IPS DF 6.9 (cell line): ENCODE data around the gene FNDC1.
A peak's percentile ranks its signal among the peaks of the same experiment; 100 is the strongest.

Experiments
- DNase-seq: peaks from one replicate; pipeline ENCODE4 v3.0.0-alpha.2; 2013; ENCODE audit warnings: low read depth, low spot score
- H3K27ac ChIP-seq: one replicate; pipeline ENCODE4 v1.5.1; 2013; ENCODE audit warnings: low read length, control low read depth
- H3K27me3 ChIP-seq: 2 replicates; pipeline ENCODE4 v1.6.1; 2013; ENCODE audit warnings: mild to moderate bottlenecking, low read length; ENCODE audit not compliant: control insufficient read depth, insufficient read depth
- H3K36me3 ChIP-seq: 2 replicates; pipeline ENCODE4 v1.6.1; 2013; ENCODE audit warnings: low read length; ENCODE audit not compliant: control insufficient read depth, insufficient read depth
- H3K4me1 ChIP-seq: 2 replicates; pipeline ENCODE4 v1.6.1; 2013; ENCODE audit warnings: low read length; ENCODE audit not compliant: control insufficient read depth, insufficient read depth
- H3K4me3 ChIP-seq: 2 replicates; pipeline ENCODE4 v1.5.1; 2013; ENCODE audit warnings: mild to moderate bottlenecking, low read length
- H3K9me3 ChIP-seq: 2 replicates; pipeline ENCODE4 v1.6.1; 2013; ENCODE audit warnings: low read length, inconsistent platforms; ENCODE audit not compliant: control insufficient read depth, insufficient read depth
- WGBS: extraction: QIAGEN DNeasy Blood & Tissue Kit; methylation state at CpG from one replicate; pipeline ENCODE4 v1.1.7; 2013; ENCODE audit warnings: mixed read lengths, missing lambda C conversion rate; ENCODE audit not compliant: insufficient read length, insufficient coverage; 5-methylcytosine and 5-hydroxymethylcytosine counted together

The FNDC1 gene

GRCh38 chr6:159203304-159204005 lies 34.3 kb downstream of the FNDC1 start:
- no peaks in the 10 kb centered on the region for H3K9me3 ChIP-seq
- no peak overlapping the region for H3K27ac ChIP-seq
- no CpG with 5 or more reads among the region's 9 CpGs for WGBS
- H3K36me3 ChIP-seq, result no peaks in the 10 kb centered on the region
- H3K4me3 ChIP-seq, result no peak overlapping the region
- DNase-seq, result no peak
- H3K27me3 ChIP-seq, result no peaks in the 10 kb centered on the region
- no peaks in the 10 kb centered on the region for H3K4me1 ChIP-seq

- Histone ChIP-seq H3K4me1 (no peaks in the 10 kb centered on the region), H3K4me3 (no peak overlapping the region), H3K27me3 (no peaks in the 10 kb centered on the region), H3K36me3 (no peaks in the 10 kb centered on the region), H3K9me3 (no peaks in the 10 kb centered on the region), H3K27ac (no peak overlapping the region)
- DNase-seq, result no peak
- WGBS, result no CpG with 5 or more reads among the region's 3 CpGs
Observed at GRCh38 chr6:159204605-159205004, 35.4 kb downstream of the FNDC1 start.

- Histone ChIP-seq H3K27ac (no peak overlapping the region), H3K9me3 (no peaks in the 10 kb centered on the region), H3K27me3 (no peaks in the 10 kb centered on the region), H3K4me3 (no peak overlapping the region), H3K36me3 (no peaks in the 10 kb centered on the region), H3K4me1 (no peaks in the 10 kb centered on the region)
- no peak for DNase-seq
- WGBS, result no CpG with 5 or more reads among the region's 4 CpGs
Observed at GRCh38 chr6:159212028-159212427, 42.8 kb downstream of the FNDC1 start.

- Histone ChIP-seq H3K36me3 (no peaks in the 10 kb centered on the region), H3K4me1 (no peaks in the 10 kb centered on the region), H3K9me3 (no peaks in the 10 kb centered on the region), H3K4me3 (no peak overlapping the region), H3K27ac (no peak overlapping the region), H3K27me3 (no peaks in the 10 kb centered on the region)
- no CpG with 5 or more reads among the region's 5 CpGs for WGBS
- no peak for DNase-seq
Observed at GRCh38 chr6:159212525-159213280, 43.5 kb downstream of the FNDC1 start.

GRCh38 chr6:159213405-159213804 lies 44.2 kb downstream of the FNDC1 start:
- DNase-seq, result no peak
- Histone ChIP-seq H3K27me3 (no peaks in the 10 kb centered on the region), H3K4me3 (no peak overlapping the region), H3K4me1 (no peaks in the 10 kb centered on the region), H3K9me3 (no peaks in the 10 kb centered on the region), H3K27ac (no peak overlapping the region), H3K36me3 (no peaks in the 10 kb centered on the region)
- WGBS, result no CpG with 5 or more reads among the region's 3 CpGs

GRCh38 chr6:159214281-159214680 lies 45.1 kb downstream of the FNDC1 start:
- no CpG with 5 or more reads among the region's 2 CpGs for WGBS
- H3K4me1 ChIP-seq, result no peaks in the 10 kb centered on the region

GRCh38 chr6:159217595-159218275 lies 48.5 kb downstream of the FNDC1 start:
- no peaks in the 10 kb centered on the region for H3K9me3 ChIP-seq
- no peak overlapping the region for H3K4me3 ChIP-seq
- peak; percentile 57 for DNase-seq
- H3K4me1 ChIP-seq, result 0 out of 2 replicates have a peak, but pooled peaks cover 2% of the 10 kb centered on the region
- no peaks in the 10 kb centered on the region for H3K27me3 ChIP-seq
- H3K36me3 ChIP-seq, result no peaks in the 10 kb centered on the region
- no peak overlapping the region for H3K27ac ChIP-seq
- WGBS, result no CpG with 5 or more reads among the region's 17 CpGs

More at GRCh38 chr6:159214281-159214680, 45.1 kb downstream of the FNDC1 start:
- no peaks in the 10 kb centered on the region for H3K36me3 ChIP-seq
- no peak overlapping the region for H3K27ac ChIP-seq
- no peaks in the 10 kb centered on the region for H3K9me3 ChIP-seq
- H3K4me3 ChIP-seq, result no peak overlapping the region
- no peak for DNase-seq
- H3K27me3 ChIP-seq, result no peaks in the 10 kb centered on the region

- no peak for DNase-seq
- no CpG with 5 or more reads among the region's 5 CpGs for WGBS
- Histone ChIP-seq H3K27ac (no peak overlapping the region), H3K4me3 (no peak overlapping the region), H3K4me1 (0 out of 2 replicates have a peak, but pooled peaks cover 2% of the 10 kb centered on the region), H3K27me3 (no peaks in the 10 kb centered on the region), H3K9me3 (no peaks in the 10 kb centered on the region), H3K36me3 (no peaks in the 10 kb centered on the region)
Observed at GRCh38 chr6:159220093-159220492, 50.9 kb downstream of the FNDC1 start.

- WGBS, result no CpG with 5 or more reads among the region's 12 CpGs
- no peak overlapping the region for H3K4me3 ChIP-seq
- H3K4me1 ChIP-seq, result 0 out of 2 replicates have a peak, but pooled peaks cover 2% of the 10 kb centered on the region
- H3K27me3 ChIP-seq, result no peaks in the 10 kb centered on the region
- H3K9me3 ChIP-seq, result no peaks in the 10 kb centered on the region
- DNase-seq, result no peak
- no peaks in the 10 kb centered on the region for H3K36me3 ChIP-seq
- H3K27ac ChIP-seq, result no peak overlapping the region
Observed at GRCh38 chr6:159221486-159222170, 52.4 kb downstream of the FNDC1 start.

GRCh38 chr6:159224452-159224851 lies 55.3 kb downstream of the FNDC1 start:
- no peak overlapping the region for H3K27ac ChIP-seq
- no CpG with 5 or more reads among the region's 2 CpGs for WGBS
- H3K9me3 ChIP-seq, result no peaks in the 10 kb centered on the region; the same call in 1 of the 2 replicates
- H3K4me1 ChIP-seq, result 0 out of 2 replicates have a peak, but pooled peaks cover 2% of the 10 kb centered on the region
- no peaks in the 10 kb centered on the region for H3K36me3 ChIP-seq
- DNase-seq, result no peak
- no peak overlapping the region for H3K4me3 ChIP-seq
- no peaks in the 10 kb centered on the region for H3K27me3 ChIP-seq
